ENCODE data around the gene GMPPA.

The GMPPA gene

DNA sequence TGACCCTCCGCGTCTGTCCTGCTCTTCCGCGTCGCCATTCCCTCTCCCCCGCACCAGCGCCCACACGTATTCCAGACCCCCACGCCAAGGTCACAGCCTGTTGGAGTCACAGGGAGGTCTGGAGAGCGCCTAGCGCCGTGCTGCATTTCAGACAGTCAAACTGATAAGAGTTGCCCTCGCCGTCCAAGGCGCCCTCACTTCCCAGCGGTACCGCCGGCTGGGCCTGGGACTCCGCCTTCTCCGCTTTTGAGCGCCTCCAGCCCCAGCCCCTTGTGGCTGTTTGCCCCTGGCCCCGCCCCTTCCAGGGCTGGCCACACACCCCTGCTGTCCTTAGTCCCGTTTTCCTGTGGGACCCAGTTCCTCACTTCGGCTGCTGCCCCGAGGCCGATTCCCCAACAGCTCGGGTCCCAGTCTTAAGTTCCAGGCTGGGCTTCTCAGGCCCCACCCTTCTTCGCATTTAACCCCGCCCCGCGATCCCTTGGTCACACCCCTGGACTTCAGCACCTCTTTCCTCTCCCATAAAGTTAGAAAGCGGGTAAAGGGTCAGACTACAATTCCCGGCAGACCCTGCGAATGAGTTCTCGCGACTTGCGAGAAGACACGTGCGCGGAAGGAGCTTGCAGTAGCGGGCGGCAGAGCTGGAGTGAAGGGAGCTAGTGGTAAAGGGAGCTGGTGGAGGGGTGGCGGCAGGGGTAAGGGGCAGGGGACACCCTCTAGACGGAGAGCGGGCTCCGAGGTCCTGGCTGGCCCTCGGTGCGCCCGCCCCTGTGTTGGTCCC lies at the start of gene GMPPA:
Gene GMPPA (plus strand): TSS at position 612 of the 778 bp plus-strand sequence. CDS start 1,085 bp downstream, outside the sequence.
- peak; percentile 97 for DNase-seq

DNA sequence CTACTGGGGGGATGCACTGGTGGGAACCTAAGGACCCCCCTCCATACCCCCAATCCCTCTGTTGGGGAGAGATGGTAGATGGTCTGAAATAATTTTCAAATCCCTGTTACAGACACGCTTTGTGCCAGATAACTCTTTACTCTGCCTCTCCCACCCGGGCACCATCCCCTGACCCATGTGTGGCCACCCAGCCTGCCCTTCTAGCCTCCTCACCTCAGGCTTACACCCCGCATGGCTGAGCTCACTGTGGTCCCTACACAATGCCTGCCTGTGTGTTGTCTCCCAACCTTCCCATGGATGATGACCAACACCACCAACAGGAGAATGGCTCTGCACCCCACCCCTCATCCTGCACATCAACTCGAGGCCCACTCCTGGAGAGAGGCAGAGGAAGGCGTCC lies 49.1 kb upstream of the GMPPA start:
- DNase-seq: no peak

DNA sequence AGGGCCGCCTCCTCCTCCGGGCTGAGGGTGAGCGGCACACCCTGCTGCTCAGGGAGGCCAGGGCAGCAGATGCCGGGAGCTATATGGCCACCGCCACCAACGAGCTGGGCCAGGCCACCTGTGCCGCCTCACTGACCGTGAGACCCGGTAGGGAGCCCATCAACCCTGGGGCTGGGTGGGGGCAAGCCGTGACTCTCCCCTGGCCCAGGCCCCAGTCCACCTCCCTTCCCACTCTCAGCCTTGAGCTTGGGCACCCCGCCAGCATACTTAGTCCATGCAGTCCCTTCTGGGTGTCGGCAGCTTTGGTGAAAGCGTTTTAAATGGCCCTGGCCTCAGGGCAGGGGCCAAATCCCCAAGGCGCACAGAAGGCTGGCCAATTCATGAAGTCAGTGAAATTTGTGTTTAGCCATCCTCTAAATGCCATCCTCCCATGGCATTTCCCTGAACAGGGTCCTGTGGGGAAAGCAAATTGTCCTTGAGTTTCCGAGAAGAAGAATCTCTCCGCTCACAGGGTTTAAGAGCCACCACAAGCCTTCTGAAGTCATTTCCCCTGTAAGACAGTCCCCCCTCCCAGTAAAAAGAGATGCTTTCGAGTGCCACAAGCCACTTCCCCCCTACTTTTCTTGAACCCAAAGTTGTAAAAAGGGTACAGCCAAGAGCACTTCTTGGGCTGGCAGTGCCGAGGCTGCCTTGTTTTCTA lies 46.9 kb upstream of the GMPPA start:
- no peak for DNase-seq

DNA sequence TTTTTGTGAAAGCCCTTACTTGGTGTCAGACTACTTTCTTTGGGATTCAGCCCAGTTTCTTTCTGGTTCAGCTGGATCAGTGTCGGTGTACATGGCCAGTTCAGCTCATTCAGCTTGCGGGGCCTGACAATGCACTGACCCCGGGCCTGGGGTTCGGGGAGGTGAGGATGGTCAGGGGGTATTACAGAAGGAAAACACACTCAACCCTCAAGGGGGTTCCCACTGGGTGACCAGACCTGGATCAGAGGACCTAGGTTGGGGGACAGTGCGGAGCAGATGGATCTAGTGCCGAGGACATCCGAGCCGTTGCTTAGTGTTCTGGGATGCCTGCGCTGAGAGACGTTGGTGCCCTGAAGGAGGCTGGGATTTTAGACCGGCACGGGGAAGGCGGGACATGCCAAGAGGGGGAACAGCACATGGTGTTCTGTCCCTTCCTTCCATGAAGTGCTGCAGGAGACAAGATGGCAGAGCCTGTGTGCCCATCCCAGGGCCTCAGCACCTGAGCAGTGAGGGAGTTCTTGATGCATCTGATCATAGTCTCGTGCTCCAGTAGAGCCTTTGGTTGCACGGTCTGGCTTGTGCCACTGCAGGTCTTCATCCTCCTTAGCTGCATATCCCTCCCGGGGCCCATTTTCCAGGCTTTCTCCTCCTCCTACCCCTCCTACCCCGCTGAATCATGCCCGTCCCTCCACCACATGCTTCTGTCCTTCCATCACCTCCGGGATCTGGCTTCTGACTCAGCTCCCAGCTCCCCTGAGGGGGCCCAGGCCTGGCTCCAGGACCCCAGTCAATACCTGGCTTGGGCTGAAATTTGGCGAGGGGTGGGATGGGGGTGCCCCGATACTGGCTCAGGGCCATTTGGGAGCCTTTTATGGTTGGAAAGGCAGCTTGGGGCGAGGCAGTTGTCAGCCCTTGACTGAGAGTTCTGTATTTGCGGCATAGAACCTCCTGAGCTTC lies 46.1 kb upstream of the GMPPA start:
- DNase-seq: no peak

DNA sequence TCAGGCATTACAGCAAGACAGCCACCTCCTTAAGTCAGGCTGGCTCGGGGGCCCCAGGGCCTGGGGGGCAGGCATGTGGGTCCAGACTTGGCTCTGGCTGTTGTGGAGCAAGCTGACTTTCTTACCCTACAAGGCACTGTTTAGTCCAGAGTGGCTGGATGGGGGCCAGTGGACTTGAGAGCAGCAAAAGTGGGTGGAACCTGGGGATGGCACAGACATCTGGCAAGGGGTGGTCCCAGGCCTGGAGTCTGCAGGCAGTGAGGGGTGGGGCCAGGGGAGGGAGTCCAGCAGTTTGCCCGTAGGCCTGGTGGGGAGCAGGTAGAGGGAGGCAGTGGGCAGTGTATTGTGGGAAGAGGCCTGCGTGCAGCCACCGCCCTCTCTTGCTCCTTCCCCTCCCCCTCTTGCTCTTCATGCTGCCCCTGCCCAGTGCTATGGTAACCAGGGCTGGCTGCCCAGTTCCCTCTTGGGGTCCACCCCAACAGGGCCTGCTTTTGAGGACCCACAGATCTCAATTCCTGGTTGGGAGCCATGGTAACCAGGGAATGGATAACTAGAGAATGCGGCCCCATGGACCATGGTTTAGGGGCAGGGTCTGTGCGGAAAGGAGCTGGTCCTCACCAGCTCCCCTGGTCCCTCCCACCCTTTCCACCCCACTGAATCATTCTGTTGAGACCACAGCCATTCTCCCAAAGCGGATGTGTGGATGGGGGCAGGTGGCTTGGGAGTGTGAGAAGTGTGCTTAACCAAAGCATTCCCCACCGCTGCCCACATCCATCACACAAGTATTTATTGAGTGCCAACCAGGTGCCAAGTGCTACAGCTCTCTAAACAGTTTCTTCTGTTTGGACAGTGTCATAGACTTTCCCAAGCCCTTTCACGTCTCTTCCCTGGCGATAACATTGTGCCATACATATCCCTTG lies 44.8 kb upstream of the GMPPA start:
- DNase-seq: no peak

DNA sequence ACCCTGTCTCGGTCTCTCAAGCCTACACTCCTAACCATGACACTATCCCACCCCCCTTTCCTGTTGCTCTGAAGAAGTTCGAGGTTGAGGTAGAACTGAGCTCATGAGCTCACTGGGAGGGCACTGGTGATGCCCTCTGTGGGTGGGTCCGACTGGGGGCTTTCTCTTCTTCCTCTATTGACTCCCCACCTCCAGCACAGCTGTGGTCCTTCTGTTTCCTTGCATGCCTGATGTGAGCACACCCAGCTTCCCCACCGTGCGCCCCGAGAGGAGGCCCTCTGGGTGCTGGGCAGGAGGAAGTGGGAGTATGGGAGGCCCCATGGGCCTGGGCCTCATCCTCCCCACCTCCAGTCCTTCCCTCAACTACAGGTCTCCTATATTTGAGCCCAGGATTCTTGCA lies 43.1 kb upstream of the GMPPA start:
- DNase-seq: no peak

DNA sequence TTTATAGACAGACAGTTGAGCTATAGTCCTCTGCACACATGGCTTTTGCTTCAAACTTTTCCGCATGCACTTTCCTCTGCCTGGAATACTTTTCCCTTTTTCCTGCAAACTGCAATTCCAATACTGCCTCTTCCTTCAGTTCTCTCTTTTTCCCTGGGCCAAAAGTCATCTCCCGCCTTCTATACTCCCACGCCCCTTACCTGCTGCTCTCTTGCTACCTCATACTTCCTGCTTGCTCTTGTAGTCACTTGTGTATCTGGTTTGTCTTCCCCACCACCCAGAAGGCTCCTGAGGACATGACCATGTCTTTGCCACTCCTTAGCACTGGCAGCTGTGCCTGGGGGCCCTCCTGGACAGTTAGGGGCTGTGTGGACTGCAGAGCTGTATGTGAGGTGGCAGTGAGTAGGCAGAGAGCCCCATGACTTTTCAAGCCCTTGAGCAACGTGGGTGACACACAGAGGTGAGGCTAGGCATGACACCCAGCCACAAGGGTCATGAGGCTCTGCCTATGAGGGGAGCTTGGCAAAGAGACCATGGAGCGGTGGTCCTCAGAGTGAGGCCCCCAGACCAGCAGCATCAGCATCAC lies 40.8 kb upstream of the GMPPA start:
- DNase-seq: no peak

DNA sequence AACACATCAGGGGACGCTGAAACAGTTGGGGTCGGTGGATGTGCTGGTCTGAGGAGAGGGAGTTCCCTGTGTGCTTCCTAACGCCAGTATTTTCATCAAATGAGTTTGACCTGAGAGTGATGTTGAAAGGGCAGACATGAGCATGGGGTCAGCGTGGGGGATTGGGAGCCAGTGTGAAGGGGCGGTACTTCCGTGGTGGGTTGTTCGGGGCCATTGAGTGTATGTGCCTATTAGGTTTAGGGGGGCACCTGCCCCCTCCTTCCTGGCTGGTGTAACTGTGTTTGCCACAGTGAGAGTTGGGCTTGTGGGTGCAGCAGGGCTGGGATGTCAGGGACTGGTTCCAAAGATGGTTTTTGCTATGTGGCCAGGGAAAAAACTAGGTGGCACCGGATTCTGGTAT lies 39.7 kb upstream of the GMPPA start:
- DNase-seq: no peak

DNA sequence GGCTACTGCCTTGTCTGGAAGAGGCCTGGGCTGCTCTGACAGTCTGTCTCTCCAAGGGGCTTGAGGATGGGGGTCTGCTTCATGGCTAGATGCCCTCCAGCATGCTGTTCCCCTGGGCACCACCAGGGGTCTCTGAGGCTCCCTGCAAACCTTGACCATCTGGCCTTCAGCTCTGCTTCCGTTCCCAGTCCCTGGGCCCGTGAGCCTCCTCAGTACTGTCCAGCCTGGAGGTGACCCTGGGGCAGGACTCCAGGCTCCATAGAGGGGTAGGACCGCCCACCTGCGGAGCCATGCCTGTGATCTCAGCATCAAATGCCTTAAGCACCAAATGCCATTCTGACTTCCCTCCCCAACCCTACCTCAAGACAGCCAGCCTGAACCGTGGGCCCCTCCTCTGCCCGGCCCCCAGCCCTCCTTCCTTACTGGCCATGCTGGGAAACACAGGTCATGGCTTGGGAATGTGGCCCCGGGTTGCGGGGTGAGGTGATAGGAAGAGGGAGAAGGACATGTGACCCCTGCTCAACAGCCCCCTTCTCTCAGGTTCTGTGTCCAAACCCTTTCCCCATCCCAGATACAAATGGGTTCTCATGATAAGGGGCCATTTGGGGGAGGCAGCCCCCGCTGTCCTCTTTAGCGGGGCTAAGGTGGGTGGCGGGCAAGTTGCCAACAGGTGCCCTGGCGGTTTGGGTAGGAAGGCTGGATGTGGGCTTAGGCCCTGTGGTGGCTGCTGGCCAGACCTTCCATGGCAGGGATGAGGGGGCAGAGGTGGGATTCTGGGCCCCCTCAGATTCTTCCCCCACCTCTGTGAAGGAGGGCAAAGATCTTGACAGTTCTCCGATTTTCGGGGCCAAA lies 39.0 kb upstream of the GMPPA start:
- peak; percentile 24 for DNase-seq

DNA sequence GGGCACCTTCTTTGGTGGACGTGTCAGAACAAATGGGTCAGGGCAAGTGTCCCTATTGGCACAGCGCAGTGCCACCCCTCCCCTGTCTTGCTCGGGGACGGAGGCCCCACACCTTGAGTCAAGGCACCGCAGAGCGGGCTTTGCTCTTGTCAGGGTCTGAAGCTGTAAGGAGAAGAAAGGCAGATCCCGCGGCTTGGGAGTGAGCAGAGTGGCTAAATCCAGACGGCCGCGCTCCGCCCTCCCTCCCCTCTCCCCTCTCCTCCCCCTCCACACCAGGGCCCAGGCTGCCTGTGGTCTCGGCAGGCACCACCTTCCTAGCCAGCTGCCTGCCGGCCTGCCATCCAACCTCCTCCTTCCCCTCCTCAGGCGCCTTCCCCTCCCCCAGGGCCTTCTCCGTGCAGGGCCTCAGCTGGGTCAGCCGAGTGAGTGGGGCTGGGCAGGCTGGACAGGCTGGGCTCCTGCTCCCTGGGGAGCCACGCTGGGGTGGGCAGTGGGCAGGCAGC lies 38.2 kb upstream of the GMPPA start:
- DNase-seq: no peak

DNA sequence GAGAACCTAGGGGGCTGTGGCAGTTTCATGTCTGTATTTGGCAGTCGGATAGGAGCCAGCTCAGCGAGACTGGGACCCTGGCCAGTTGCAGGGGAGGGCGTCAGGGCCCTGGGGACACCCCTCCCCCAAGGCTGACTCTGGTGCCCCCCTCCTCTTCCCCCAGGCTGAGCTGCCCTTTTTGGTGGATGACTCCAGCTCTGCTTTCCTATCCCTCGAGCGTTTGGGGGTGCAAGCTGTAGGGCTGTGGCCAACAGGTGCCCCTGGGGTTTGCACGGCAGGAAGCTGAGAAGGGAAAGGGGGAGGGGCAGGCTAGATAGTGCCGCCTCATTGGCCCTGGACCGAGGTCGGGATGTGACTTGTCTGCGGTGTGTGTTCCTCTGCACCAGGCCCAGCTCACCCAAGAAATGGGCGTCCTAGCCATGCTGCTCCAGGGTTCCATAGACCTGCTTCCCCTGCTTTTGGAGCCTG lies 37.6 kb upstream of the GMPPA start:
- no peak for DNase-seq

DNA sequence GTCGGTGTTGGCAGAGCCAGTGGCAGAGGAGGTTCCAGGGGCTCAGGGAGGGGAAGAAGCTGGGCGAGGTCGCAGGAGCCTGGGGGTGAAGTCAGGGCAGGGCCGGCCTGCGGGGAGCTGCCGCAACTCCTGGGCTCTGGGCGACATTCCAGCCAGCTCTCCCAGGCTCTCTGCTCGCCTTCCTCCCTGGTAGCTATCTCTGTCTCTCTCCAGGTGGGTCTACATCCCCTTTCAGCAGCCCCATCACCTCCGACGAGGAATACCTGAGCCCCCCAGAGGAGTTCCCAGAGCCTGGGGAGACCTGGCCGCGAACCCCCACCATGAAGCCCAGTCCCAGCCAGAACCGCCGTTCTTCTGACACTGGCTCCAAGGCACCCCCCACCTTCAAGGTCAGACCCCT lies 37.0 kb upstream of the GMPPA start:
- DNase-seq: no peak

DNA sequence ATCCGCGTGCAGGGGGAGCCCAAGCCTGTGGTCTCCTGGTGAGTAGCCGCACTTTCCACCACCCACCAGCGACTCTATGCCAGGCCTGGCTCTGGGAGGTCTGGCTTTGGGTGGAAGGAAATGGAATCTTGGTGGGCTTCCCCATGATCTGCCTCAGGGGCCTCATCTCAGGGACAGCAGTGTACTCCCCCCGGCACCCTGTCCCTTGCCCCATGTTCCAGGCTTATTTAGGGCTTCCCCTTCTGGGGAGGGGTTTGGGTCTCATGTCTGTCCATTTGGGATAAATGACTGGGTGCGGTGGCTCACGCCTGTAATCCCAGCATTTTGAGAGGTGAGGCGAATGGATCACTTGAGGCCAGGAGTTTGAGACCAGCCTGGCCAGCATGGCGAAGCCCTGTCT lies 36.3 kb upstream of the GMPPA start:
- DNase-seq: no peak

DNA sequence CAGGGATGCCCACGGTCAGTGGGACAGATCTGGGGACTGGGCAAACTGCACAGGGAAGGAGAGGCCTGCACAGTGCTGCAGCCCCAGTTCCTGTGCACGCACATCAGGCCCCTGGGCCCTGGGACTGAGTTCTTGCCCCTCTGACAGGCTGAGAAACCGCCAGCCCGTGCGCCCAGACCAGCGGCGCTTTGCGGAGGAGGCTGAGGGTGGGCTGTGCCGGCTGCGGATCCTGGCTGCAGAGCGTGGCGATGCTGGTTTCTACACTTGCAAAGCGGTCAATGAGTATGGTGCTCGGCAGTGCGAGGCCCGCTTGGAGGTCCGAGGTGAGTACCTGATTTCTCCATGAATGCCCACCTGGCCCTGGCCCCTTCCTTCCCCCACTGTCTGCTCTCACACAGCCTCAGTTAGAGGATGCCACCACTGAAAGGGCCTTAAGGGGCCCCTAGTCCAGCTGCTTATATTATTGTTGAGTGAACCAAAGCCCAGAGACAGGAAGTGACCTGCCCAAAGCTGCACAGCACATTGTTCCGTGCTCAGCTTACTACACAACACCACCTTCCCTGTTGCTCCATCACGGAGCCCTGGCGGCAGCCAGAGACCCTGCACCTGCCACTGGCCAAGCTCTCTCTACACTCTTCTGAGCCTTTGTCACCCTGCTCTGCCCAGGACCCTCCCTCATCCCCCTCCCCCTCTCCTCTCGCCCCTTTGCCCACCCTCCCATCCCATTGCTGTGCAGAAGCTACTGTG lies 34.2 kb upstream of the GMPPA start:
- no peak for DNase-seq

DNA sequence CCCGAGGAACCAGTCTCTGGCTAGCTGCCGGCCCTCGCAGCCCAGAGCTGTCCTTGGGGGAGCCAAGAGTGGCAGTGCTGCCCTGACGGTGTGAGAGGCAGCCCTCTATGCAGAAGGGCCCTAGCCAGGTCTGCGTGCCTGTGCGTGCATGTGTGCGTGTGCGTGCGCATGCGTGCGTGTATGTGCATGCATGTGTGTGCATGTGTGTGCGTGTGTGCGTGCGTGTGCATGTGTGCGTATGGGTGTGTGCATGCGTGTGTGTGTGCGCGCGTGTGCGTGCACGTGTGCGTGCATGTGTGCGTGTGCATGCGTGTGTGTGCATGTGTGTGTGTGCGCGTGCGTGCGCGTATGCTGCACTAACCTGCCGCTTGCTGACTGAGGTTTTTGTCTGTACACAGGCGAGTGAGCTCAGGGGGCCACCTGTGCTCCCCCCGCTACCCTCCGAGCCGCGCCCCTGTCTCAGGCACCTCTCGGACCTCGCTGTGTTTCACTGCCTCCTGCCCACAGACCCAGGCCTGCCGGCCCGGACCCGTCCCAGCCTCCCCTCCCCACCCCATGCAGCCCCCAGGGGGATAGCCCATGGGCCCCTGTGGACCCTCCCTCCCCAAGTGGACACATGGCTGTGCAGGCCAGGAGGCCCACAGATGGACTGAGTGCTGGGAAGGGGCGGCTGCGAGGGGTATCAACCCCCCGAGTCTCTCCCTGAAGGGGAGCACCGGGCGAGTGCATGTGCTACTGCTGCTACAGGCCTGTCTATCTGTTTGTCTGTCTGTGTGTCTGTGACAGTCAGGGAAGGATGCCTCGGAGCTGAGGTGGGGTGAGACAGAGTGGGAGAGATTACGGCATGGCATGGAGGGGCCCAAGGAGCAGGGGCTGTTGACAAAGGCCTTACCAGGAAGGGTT lies 32.8 kb upstream of the GMPPA start:
- no peak for DNase-seq

DNA sequence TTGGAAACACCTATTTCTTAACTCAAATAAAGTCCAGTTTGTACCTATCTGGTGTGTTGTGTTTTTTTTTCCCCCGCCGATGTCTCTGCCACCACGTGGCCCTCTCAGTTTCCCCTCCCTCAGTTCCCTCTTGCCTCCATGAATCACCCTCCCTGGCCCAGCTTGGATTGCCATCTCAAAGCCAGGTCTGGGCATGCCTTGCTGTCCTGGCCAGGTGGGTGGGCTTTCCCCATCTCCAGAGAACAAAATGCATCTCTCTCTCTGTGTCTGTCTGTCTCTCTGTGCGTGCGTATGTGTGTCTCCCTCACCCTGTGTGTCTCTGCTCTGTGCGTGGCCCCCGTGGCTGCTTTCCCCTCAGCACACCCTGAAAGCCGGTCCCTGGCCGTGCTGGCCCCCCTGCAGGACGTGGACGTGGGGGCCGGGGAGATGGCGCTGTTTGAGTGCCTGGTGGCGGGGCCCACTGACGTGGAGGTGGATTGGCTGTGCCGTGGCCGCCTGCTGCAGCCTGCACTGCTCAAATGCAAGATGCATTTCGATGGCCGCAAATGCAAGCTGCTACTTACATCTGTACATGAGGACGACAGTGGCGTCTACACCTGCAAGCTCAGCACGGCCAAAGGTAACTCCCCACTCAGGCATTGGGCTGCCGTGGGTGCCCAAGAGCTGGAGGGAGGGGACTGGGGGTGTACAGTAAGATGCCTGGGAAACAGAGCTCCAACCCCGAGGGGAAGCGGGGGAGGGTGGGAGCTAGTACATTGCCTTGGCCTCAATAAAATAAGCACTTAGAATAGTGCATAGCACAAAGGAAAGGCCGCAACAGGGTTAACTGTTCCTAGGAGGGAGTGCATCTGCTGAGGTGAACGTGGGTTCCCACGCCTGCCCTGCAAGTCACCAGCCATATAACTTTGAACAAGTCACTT lies 31.6 kb upstream of the GMPPA start:
- DNase-seq: no peak

DNA sequence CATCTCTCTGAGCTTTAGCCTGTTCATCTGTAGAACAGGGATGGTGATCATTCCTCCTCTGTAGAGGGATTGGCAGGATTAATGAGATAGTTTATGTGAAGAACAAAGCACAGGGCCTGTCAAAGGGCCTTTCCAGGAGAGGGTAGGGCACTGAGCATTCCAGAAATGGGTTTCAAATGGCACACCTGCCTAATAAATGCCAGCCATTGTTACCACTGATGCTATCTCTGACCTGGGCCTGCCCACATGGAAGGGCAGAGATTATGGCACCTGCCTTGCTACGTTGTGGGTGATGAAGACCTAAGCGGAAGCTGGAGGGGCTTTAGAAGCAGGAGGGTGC lies 31.0 kb upstream of the GMPPA start:
- DNase-seq: no peak

Measured in CD4-positive, alpha-beta T cell treated with Interleukin-15 for 1 hour (primary cell).